Measurements from ENCODE around the gene DALRD3.
A peak's percentile ranks its signal among the peaks of the same experiment; 100 is the strongest.

DALRD3 gene

DNA sequence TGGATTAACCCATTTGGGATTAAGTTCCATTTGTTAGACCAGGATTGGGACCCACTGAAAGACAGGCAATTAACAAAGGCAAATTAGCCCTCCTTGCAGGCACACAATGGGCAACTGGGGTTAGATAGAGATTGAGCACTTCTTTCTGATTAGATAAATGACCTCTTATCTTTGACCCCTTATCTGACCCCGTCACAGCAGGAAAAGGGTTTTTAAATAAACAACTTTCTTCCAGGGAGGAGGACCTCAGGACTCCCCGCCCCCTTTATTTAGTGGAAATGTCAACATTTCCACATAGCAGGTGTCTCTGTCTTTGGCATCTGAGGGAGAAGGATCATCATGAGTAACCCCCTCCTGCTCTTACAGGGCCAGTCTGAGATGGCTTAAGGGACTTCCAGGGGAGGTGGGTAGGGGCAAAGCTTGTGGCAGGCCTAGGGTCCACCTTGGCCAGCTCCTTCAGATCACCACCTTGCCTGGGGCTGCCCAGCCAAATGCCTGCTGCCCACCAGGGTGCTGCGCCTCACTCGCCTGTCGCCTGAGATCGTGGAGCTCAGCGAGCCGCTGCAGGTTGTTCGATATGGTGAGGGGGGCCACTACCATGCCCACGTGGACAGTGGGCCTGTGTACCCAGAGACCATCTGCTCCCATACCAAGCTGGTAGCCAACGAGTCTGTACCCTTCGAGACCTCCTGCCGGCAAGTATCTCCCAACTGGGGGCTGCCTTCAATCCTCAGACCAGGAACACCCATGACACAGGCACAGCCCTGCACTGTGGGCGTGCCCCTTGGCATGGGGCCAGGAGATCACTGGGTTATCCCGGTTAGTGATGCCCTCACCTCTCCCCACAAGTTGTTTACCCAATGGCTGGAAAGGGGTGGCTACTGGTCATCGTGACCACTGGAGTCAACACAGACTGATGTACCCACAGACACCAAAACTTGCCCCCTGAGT, 13.8 kb downstream of the DALRD3 start:
- DNase-seq: peak; percentile 63

DNA sequence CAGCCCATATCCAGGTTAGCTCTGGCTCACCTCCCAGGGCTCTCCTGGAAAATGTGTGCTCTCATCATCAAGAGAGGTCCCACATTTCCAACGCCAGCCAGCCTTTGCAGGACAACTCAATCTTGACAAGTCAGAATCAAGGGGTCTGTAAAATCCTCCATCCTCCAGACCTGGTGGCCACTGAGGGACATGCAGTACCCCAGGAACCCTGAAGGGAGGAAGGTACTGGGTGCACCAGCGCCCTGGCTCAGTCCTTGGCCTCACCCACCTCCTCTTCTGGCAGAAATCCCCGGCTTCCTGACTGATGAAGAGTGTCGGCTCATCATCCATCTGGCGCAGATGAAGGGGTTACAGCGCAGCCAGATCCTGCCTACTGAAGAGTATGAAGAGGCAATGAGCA, 17.2 kb downstream of the DALRD3 start:
- DNase-seq: no peak

DNA sequence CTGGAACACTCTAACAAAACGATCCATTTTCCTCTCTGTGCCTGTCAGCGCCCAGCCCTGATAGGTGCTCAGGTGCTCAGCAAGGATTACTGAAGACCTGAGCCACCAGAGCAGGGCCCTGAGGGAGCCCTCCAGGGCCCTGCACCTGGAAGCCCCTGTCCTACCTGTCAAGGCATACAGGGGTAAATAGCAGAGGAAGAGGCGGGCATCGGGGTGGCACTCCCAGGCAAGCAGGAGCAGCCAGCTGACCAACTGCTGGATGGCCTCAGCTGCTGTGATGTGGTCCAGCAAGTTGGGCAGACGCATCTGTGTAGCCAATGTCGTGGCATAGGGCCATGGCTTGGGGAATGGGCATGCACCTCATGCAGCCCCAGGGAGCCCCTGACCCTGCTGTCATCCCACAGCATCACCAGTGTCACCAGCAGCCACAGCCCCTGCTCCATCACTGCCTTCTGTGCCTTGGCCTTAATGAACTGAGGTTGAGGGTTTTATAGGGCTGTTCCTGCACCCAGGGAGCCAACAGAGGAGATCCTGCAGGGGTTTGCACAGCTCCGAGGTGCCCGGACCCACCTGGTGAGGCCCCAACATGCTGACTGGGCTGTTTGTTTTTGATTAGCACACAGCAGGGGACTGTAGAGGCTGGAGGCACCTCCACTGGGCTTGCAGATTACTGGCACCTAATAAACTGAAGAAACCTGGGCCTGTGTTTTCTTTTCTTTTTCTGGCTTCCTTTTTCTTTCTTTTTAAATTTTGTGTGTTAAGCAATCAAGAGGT, 19.1 kb downstream of the DALRD3 start:
- no peak for DNase-seq

DNA sequence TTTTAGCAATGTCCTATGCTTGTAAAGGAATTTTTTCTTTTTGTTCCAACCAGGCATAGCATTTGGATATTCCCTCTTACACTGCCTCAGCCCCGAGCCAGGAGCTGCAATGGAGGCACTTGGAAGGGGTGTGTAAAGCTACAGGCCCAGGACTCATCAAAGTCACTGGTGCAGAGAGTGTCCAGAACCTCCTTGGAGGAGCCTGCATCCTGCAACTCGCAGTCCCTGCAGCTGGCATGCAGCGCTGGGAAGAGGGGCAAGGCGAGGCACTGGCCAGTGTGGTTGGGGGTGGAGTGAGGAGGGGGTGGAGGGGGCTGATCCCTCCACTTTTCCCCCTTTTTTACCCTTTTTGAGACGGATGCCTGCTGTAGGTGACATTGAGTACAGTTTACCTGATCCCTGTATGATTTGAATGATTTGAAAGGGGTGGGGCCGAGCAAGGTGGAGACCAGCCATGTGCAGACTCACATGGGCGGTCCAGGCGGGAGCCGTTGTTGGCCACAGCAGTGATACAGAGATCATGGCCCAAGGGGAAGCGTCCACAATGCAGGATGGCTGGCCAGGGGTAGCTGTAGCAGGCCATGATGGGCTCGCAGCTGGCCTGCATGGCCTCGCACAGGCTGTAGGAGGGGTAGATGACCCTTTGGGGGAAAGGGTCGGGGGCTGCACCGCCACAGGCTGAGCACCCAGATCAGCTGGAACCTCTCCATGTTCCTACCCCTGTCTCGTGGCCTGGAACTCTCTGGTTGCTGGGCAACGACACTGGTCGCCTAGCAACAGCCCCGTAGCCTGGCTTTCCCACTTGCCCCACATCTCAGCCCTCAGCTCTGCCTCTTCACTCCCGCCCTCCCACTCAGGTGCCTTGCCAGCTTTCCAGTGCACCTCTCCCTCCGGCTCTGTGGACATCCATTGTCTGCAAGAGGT, 20.4 kb downstream of the DALRD3 start:
- DNase-seq: no peak

DNA sequence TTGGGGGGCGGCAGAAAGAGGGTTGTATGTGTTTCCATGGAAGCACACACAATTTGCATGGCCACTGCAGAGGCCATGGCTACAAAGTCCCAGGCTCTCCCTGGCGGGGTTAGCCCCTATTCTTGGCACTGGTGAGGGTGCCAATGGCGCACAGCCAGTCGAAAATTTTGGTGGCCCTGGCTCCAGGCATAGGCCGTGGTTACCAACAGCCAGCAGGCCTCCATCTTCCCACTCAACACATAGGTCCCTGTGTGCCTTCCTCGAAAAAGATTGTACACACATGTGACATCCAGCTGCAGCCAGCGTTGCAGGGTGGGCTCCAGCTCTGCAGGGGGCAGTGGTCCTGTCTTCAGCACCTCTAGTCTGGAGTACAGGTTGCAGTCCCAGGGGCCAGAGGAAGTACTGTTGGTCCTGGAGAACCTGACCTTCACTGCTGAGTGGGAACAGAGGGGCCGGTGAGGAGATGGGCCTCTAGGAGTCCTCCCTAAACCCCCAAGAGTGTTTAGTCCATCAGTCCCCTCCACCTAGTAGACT, 21.2 kb downstream of the DALRD3 start:
- DNase-seq: no peak

DNA sequence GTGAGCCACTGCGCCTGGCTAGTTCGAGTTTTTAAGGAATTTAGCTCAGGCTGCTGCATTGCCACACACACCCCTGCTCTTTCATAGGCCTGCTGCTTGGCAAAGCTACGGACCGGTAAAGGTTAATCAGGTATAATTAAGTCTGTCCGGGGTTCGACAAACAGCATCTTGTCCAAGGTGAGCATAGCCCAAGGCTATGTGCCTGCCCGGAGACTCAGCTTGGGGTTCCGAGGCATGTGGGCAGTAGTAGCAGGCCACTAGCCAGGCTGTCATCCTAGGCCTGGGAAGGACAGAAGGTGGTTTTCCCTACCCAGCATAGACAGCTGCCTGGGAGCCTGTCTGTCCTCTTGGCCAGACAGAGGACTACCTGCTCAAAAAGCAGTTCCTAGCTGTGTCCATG, 21.7 kb downstream of the DALRD3 start:
- no peak for DNase-seq

DNA sequence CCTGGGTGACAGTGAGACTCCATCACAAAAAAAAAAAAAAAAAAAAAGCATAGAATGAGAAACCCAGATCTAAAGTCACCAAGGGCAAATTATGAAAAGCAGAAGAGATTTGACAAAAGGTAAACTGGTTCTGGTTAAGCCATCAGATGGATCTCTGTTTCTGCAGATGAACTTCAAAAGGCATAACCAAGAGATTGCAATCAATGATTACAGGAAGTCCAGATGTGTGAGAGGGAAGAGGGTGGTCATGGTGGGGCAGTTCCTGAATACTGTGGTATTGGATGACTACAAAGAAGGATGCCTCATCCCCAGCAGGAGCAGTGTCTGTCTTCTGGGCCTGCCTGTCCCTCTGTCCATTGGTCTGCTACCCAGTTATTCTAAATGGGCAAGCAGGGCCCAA, 24.5 kb downstream of the DALRD3 start:
- DNase-seq: no peak

DNA sequence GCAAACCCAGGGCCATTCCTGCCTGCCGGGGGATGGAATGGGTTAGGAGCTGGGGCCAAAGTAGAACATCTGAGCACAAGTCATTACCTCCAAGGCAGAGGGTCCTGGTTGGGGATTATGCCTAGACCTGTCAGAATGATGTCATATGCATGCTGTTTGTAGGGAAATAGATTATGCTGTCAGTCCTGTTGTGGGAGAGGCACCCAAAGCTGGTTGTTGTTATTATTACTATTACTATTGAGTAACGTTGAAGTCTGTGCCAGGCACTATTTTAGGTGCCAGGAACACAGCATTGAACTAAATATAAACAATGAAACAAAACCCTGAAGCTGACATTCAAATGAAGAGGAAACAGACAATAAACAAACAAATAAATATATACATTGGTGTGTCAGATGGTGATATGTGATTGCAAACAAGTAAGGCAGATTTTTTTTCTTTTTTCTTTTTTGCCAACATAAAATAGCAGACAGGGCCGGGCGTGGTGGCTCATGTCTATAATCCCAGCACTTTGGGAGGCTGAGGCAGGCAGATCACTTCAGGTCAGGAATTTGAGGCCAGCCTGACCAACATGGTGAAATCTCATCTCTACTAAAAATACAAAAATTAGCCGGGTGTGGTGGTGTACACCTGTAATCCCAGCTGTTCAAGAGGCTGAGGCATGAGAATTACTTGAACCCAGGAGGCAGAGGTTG, 26.4 kb downstream of the DALRD3 start:
- DNase-seq: no peak

DNA sequence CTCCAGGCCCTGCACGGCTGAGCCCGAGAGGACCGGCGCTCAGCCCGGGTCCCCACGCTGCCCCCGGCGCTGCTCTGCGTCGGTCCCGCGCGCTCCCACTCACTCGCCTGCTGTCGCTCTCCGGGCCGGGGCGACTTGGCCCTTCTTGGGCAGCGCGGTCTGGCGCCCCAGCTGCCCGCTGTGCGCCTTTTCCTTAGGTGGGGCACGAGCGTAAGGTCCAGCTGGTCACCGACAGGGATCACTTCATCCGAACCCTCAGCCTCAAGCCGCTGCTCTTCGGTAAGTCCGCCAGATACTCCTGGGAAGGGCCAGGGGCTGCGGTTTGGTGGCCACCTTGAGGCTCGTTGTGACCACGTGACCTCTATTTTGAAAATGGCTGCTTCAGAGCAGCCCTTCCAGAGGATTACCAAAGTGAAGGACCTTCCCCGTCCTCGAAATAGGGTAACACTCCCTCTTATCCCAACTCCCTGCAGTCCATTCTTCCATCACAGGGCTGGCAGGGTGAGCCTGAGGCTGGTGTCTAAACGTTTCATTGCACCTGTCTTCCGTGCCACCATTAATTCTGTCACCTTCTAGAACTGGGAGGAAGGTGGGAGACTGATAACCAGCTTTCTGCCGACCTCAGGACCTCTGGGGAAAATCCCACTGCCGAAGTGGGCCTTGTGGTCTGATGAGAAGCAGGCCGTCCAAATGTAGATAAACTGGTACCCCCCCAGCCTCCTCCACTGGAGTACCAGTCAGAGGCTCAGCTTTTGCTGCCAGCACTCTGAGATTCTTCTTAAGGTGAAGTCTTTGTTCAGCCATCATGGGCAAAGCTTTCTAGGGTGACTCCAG, 27.5 kb downstream of the DALRD3 start:
- no peak for DNase-seq

DNA sequence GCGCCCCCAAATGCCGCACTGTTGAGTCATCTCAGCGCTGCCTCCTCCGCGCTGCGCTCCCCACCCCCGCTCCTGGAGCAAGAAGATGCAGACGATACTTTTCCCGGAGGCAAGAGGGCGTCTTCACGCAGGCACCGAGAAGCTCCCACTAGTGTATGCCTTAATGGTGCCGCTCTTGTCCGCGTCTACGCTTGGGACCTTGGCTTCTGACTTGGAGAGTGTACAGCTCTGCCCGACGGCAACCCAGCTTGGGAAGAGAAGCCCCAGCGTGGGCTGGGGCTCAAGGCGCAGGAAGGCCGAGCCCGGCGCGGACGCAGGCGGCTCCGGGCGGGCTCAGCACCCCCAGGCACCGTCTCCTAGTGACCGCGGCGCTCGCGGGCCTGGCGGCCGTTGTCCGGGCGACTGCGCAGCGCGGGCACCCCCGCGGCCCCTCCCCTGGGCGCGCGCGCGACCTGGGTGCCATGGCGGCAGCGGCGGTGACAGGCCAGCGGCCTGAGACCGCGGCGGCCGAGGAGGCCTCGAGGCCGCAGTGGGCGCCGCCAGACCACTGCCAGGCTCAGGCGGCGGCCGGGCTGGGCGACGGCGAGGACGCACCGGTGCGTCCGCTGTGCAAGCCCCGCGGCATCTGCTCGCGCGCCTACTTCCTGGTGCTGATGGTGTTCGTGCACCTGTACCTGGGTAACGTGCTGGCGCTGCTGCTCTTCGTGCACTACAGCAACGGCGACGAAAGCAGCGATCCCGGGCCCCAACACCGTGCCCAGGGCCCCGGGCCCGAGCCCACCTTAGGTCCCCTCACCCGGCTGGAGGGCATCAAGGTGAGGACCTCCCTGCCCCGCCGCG, 28.4 kb downstream of the DALRD3 start, which contains the start of gene P4HTM:
TSS of gene P4HTM (plus strand) at position 446 of the 840 bp plus-strand sequence. CDS start at position 462, 16 bp downstream.
- peak; percentile 94 for DNase-seq

DNA sequence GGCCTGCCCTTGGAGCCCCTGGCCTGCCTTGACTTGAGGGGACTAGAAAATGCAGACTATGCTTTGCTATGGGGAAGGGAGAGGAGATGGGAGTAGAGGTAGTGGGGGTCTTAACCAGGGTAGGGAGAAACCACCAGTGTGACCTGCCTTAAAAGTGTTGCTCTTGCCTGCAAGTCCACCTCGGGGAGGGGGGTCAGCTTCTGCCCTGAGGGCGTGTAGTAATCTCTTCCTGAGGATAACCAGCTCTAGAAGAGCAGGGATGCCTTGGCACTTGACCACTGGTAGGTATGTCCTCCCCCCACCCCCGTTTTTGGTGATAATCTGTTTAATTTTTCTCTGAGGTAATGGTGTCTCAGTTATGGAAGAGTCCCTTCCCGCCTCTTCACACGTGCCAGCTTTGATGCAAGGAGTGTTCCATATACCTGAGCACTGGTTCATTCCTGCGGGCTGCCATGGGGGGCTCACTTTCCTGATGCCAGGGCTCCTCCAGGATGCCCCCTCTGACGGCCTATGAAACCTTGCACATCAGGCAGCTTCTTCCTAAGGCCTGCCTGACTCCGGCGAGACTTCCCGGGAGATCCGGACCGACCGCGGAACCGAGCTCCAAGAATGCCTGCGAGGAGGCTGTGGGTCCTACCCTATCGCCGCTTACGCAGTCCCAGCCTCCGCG, 29.1 kb downstream of the DALRD3 start:
- DNase-seq: no peak

DNA sequence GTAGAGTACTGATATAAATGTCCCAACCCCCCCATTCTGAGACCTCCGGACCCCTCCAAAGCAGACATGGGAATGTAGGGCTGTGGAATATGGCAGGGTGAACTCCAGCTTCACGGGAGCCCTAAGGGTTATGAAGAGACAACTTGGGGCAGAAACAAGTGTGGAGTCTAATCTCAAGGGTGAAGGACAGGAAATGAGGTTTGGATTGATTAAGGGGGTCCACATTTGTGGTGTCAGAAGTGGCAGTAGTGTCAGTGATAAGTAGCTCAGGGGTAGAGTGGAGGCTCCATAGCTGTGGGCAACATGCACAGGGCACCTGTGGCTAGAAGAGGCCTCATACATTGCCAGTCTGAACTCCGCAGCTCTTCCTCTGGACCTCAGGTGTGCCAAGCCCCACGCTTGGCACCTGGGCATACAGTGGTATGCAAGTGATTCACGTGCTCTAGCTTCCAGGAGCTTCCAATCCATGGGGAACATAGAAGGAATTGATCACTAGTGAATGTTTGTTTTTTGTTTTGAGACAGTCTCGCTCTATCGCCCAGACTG, 32.5 kb downstream of the DALRD3 start:
- no peak for DNase-seq

DNA sequence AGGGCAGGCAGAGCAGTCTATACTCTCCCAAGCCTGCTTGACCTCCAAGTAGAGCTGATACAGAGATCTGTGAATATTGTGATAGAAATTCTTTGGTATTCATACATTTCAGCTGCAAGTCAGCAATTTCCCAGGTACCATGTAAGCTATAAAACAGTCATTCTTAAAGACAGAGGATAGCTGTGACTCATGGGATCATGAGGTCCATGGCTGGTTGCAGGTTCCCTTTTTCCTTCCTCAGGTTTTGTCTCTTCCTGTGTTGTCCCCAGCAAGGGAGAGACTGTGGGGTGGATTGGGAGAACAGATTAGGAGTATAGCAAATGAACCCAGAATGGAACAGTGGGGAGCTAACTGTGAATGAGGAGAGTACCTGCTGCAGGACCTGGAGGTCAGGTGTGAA, 33.7 kb downstream of the DALRD3 start:
- DNase-seq: no peak

DNA sequence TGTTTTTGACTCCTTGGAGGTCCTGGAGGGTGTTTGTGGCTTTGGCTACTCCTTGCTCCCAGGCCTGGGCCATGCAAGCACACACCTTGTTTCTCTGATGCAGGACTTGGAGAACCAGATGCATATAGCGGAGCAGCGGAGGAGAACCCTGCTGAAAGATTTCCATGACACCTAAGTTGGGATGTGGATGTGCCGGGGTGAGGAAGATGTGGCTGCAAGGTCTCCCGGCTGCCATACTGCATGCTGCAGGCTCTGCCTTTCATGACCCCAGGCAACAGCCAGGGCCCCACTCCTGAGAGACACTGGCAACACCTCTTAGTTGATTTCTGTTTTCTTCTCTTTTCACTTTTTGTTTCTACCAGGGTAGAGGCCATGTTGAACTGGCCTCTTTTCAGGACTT, 35.3 kb downstream of the DALRD3 start:
- DNase-seq: no peak

DNA sequence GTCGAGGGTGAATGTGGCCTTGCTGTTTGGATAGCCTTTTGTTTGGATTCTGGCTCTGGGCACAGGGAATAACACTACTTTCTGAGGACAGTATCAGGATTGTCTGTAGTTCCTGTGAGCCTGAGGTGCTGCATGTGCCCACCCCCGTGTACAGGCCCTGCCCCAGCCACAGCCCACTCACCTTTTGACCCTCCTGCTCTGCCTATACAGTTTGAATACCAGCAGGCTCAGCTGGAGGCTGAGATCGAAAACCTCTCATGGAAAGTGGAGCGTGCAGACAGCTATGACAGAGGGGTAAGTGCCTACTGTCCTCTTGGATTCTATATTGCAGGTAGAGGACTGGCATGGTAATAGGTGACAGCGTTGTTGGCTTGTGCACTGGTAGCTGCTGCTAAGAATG, 35.7 kb downstream of the DALRD3 start:
- DNase-seq: no peak

DNA sequence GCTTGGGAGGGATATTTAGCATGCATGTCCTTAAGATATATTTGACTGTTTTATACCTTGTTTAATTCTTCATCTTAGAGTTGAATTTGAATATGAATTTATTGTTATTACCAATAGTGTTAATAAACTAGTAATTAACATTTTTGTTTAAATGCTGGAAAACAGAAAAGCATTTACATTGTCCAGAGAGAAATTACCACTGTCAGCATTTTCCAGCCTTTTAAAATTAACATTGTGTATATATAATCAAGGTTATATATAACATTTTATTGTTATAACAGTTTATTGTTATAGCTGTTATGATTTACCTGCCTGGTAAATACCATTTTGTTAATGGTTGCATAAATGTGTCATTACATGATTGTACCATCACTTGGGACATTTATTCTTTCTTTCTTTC, 36.4 kb downstream of the DALRD3 start:
- no peak for DNase-seq

DNA sequence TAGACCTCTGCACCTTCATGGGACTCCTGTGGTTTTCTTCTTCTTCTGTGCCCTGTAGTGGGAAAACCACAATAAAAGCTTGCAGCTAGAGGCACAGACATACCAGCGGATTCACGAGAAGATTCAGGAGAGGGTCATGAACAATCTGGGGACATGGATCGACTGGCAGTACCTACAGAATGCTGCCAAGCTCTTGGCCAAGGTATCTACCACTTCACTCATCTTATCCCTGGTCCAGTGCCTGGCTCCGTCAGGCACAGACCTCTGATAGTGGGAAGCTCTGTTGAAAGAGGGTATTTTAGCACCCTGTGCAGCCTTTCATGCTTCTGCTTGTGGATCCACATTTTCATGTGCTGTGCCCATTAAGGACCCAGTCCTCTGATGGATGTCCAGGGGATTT, 38.1 kb downstream of the DALRD3 start:
- no peak for DNase-seq

DNA sequence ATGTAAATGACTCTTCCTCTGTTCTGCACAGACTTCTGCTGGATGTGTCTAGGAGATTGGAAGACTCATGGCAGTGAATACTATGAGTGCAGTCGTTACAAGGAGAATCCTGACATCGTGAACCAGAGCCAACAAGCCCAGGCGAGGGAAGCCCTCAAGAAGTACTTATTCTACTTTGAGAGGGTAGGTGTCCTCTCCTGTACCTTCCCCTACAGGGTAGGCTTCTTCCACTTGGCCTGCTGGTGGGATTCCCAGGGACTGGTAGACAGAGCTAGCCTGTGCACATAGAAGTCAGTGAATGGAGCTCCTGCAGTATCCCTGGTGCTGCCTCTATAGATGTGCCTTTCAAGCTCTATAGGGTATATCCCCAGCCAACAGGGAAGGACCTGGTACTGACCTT, 38.9 kb downstream of the DALRD3 start:
- no peak for DNase-seq
